ENCODE measurements around the gene B3GLCT. TPM values are rescaled to one million over a fixed set of nuclear protein-coding genes. Genes with fewer than 3 reads are reported as not detected.

B3GLCT gene
- total and polyA plus RNA-seq, 2 experiments from 2014 or later, result 2.2 to 4.4 TPM

DNA sequence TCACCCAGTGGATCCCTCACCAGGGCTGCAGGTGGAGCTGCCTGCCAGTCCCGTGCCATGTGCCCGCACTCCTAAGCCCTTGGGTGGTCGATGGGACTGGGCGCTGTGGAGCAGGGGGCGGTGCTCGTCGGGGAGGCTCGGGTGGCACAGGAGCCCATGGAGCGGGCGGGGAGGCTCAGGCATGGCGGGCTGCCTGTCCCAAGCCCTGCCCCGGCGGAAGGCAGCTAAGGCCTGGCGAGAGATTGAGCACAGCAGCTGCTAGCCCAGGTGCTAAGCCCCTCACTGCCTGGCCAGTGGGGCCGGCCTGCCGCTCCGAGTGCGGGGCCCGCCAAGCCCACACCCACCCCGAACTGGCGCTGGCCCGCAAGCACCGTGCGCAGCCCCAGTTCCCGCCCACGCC, 16.8 kb upstream of the B3GLCT start (continued):
- TF ChIP-seq ZNF462 (CRISPR knock-in tag; IDR thresholded peaks at IDR 0.05), result no peak

DNA sequence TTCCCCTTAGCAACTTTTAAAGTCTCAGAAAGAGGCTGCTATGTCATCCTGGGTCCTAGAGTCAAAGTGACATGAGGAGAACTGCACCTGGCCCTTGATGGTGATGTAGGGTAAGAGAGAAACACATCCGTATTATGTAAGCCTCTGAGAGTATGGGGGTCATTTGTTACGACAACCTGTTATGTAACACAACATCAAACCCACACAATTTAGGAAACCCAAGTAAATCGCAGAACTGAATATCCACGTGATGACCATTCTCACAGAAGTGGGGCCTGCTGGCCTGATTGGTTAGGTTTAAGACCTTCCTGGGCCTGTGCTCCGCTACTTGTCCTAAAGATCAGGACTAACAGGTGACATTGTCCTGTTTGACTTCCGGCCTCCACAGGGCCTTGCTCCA, 15.3 kb upstream of the B3GLCT start:
- Histone ChIP-seq H3K4me3 (no peak overlapping the region), H3K27me3 (ENCODE audit: insufficient read depth) (no peaks in the 10 kb centered on the region), H3K9me2 (ENCODE audit: insufficient read depth) (no peaks in the 10 kb centered on the region), H3K4me1 (ENCODE audit: insufficient read depth) (0 out of 2 replicates have a peak, but pooled peaks cover 6% of the 10 kb centered on the region), H3K36me3 (ENCODE audit: insufficient read depth) (no peaks in the 10 kb centered on the region; the same call in 1 of the 2 replicates), H3K27ac (ENCODE audit: low read depth) (no peak overlapping the region), H2AFZ (no peak overlapping the region), H3K4me2 (no peak overlapping the region), H3F3A (replicated peaks; ENCODE audit: low read depth) (no peaks in the 10 kb centered on the region), H4K20me1 (replicated peaks; ENCODE audit: insufficient read depth) (no peaks in the 10 kb centered on the region), H3K79me2 (replicated peaks; ENCODE audit: insufficient read depth) (no peaks in the 10 kb centered on the region)
- peaks cover 5% of the 10 kb centered on the region for H3K4me1 Mint-ChIP-seq
- ATAC-seq (no peak), DNase-seq (ENCODE audit: low spot score) (no peak)
- H3K36me3 Mint-ChIP-seq (ENCODE audit: low read depth), result peaks cover 3% of the 10 kb centered on the region; the same call in 1 of the 3 replicates
- no peak for TF ChIP-seq ZNF331 (CRISPR knock-in tag; IDR thresholded peaks at IDR 0.05; ENCODE audit: low read depth)
- TF ChIP-seq, protein P1, sequence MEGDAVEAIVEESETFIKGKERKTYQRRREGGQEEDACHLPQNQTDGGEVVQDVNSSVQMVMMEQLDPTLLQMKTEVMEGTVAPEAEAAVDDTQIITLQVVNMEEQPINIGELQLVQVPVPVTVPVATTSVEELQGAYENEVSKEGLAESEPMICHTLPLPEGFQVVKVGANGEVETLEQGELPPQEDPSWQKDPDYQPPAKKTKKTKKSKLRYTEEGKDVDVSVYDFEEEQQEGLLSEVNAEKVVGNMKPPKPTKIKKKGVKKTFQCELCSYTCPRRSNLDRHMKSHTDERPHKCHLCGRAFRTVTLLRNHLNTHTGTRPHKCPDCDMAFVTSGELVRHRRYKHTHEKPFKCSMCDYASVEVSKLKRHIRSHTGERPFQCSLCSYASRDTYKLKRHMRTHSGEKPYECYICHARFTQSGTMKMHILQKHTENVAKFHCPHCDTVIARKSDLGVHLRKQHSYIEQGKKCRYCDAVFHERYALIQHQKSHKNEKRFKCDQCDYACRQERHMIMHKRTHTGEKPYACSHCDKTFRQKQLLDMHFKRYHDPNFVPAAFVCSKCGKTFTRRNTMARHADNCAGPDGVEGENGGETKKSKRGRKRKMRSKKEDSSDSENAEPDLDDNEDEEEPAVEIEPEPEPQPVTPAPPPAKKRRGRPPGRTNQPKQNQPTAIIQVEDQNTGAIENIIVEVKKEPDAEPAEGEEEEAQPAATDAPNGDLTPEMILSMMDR (conservative IDR thresholded peaks at IDR 0.05; ENCODE audit: low read depth in 2 of 2), result no peak
- H3K4me3 Mint-ChIP-seq, result no peak overlapping the region
- H3K27ac Mint-ChIP-seq, result no peak overlapping the region
- peaks cover 11% of the 10 kb centered on the region for H3K9me3 Mint-ChIP-seq
- H3K27me3 Mint-ChIP-seq (ENCODE audit: insufficient read depth, low read depth, poor library complexity), result peaks cover 6% of the 10 kb centered on the region
